ENCODE data around the gene MBOAT1.

DNA sequence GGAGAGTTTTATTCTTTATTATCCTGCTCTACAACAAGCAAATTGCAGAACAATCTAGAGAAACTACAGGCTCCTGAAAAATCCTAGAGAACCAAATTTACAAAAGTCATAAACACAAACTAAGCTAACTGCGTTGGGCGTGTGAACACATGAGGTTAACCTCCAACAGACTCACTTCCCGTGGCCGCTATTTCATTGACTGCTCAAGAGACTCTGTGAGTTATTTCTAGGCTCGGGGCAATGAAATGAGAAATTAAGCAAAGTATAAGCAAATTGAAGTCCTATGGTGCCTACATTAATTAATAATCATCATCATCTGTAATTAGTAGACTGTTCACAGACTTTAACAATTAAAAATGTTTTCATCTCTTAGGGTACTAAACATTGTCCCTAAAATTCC is 100.0 kb downstream of the MBOAT1 start:
- TF ChIP-seq CTCF (IDR thresholded peaks at IDR 0.05 in 4 of 5, conservative IDR thresholded peaks at IDR 0.05 in 1 of 5) (no peak), POLR2A (IDR thresholded peaks at IDR 0.05) (no peak)

Measured in gastrocnemius medialis (tissue), 4 donors.